Measurements from ENCODE around the gene RASAL2.

- TF ChIP-seq POLR2A (IDR thresholded peaks at IDR 0.05) (no peak), CTCF (IDR thresholded peaks at IDR 0.05) (no peak)
Measured at GRCh38 chr1:178504286-178504685, 410.4 kb downstream of the RASAL2 start.
